Stimulated activated CD8-positive, alpha-beta memory T cell treated with anti-CD3 and anti-CD28 coated beads, Interleukin-2, amount 100 ng/mL, for 1 hour (primary cell): ENCODE results near the gene APBA2.
"Not testable (repeated sequence)": the region's sequence is repeated elsewhere in the genome, so short reads cannot be mapped to it uniquely, and the experiment has no call there.

Experiments
- DNase-seq, 2 donors: peaks; one replicate each; pipeline ENCODE4 v3.0.0-alpha.2; 2020; ENCODE audit warnings: low read depth in 2 of 2

The APBA2 gene

GRCh38 chr15:28878209-28878608 is 7.6 kb upstream of the APBA2 start:
- no peak for DNase-seq

- no peak for DNase-seq
These were observed 6.2 kb upstream of the APBA2 start for GRCh38 chr15:28879551-28879950.

- DNase-seq = no peak
These were observed 5.1 kb upstream of the APBA2 start for GRCh38 chr15:28880680-28881079.

- DNase-seq = no peak
These were observed 4.6 kb upstream of the APBA2 start for GRCh38 chr15:28881170-28881569.

- DNase-seq = no peak
These were observed 4.2 kb upstream of the APBA2 start for GRCh38 chr15:28881600-28881999.

- no peak for DNase-seq
These were observed 1.4 kb upstream of the APBA2 start for GRCh38 chr15:28884151-28884940.

GRCh38 chr15:28885128-28885629 is 595 bp upstream of the APBA2 start:
- peak in 1 of 2 donors; percentile 5 for DNase-seq

GRCh38 chr15:28886431-28887338 is 911 bp downstream of the APBA2 start:
- no peak for DNase-seq

GRCh38 chr15:28887339-28888174 is 1.8 kb downstream of the APBA2 start:
- DNase-seq = no peak

- DNase-seq = no peak
These were observed 2.6 kb downstream of the APBA2 start for GRCh38 chr15:28888302-28888894.

GRCh38 chr15:28888900-28889299 is 3.1 kb downstream of the APBA2 start:
- DNase-seq = no peak

GRCh38 chr15:28889346-28889745 is 3.6 kb downstream of the APBA2 start:
- DNase-seq = no peak

- DNase-seq = not testable (repeated sequence)
These were observed 4.1 kb downstream of the APBA2 start for GRCh38 chr15:28889871-28890270.

- not testable (repeated sequence) for DNase-seq
These were observed 4.5 kb downstream of the APBA2 start for GRCh38 chr15:28890291-28890690.

- DNase-seq = no peak
These were observed 5.1 kb downstream of the APBA2 start for GRCh38 chr15:28890711-28891495.

GRCh38 chr15:28891588-28891987 is 5.8 kb downstream of the APBA2 start:
- DNase-seq = no peak

GRCh38 chr15:28892789-28893610 is 7.2 kb downstream of the APBA2 start:
- no peak for DNase-seq

GRCh38 chr15:28894631-28895030 is 8.9 kb downstream of the APBA2 start:
- no peak for DNase-seq

- no peak for DNase-seq
These were observed 9.4 kb downstream of the APBA2 start for GRCh38 chr15:28895146-28895545.

- no peak for DNase-seq
These were observed 9.8 kb downstream of the APBA2 start for GRCh38 chr15:28895566-28895965.
